HG03060 (cell line): ENCODE measurements around the gene AGTRAP.

Source experiments
- ATAC-seq: cut with Tn5 transposase; IDR thresholded peaks from one replicate; pipeline ENCODE4 v1.9.1; 2021; ENCODE audit warnings: low read depth, moderate number of reproducible peaks; ENCODE audit not compliant: unreplicated experiment

AGTRAP gene

DNA sequence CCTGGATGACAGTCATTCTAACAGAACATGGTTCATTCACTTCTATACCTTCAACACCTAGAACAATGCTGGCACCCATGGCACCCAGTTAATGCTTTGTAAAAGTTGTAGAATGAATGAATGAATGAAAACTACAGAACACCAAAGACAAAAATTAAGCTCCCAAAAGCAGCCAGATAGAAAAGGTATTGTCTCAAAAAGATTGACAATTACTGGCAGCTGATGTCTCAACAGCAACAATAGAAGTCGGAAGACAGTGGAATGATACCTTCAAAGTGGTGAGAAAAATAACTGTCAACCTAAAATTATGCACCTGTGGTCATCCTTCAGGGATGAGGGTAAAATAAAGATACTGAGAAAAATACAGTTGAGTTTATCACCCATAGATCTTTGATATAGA lies 21.1 kb downstream of the AGTRAP start:
- ATAC-seq, result no peak

DNA sequence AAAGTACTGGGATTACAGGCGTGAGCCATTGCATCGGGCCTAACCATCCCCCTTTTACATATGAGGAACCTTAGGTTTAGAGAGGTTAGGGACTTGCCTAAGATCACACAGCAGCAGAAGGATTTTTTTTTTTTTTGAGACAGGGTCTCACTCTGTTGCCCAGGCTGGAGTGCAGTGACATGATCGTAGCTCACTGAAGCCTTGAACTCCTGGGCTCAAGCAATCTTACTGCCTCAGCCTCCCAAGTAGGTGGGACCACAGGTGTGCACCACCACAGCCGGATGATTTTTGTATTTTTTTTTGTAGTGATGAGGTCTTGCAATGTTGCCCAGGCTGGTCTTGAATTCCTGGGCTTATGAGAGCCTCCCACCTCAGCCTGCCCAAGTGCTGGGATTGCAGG lies 23.9 kb downstream of the AGTRAP start:
- ATAC-seq, result no peak

DNA sequence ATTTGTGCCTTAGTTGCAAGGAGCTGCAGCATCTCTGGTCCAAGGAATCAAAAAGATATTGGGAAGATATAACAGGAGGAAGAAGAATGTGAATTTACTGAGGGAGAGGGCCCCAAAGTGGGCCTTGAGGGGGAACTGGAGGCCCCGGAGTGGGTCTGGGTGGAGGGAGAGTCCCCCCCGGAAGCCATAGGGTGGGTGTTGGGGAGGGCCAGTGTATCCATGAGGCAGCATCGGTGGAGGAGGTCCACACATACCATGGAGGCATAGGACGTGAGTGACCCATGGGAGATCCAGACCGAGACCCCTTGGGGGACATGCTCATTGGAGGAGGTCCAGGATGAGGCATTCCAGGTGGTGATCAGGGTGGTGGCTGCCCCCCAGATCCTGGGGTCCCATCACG lies 25.3 kb downstream of the AGTRAP start:
- no peak for ATAC-seq

DNA sequence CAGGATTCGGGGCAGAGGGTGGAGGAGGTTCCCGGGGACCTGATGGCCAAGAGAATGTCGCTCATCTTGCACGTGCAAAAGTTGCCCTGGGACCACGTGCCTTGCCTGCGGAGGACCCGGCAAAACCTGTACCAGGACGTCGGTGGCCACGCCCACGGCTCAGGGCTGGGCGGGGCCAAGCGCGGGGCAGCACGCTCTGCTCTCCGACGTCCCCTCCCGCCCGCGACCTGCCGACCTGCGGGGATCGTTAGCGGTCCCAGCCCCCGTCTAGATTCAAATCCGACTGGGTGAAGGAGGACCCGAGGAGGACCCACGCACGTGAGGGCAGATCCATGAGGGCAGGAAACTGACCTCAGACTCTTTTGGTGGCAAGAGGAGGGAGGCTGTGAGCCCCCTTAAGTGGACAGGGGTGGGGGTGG lies 26.1 kb downstream of the AGTRAP start, which contains the start of gene C1orf167:
TSS of gene C1orf167 (plus strand) at position 206 of the 419 bp plus-strand sequence. CDS start 2,208 bp downstream, outside the sequence.
- no peak for ATAC-seq

DNA sequence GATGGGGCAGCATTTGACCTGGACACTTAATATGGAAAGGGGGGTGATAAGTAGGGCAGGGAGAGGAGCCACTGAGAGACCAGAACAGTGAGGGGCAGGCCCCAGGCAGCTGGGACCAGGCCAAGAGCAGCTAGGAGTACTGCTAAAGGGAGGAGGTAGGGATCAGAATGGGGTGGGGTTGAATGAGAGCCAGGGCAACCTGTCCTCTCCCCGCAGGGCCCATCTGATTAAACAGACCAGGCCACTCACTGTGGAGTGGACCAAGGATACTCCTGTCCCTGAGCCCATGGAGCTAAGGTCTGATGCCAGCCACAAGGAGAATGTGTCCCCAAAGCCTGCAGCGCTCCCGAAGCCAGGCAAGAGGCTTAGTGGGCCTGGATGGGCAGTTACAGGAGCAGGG lies 28.2 kb downstream of the AGTRAP start:
- ATAC-seq, result no peak

DNA sequence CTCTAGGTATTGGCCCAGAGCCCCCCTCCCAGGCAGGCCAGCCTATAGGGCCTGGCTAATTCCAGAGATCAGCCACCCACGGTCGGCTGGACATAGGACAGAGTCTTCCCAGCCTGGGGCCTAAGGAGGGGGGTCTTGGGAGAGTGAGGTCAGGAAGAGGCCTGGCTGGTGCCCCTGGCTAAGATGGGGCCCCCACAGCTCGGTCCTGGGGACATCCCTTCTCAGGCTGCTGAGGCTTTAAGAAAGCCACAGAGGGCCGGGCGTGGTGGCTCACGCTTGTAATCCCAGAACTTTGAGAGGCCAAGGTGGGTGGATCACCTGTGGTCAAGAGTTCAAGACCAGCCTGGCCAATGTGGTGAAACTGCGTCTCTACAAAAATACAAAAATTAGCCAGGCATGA lies 28.6 kb downstream of the AGTRAP start:
- no peak for ATAC-seq

DNA sequence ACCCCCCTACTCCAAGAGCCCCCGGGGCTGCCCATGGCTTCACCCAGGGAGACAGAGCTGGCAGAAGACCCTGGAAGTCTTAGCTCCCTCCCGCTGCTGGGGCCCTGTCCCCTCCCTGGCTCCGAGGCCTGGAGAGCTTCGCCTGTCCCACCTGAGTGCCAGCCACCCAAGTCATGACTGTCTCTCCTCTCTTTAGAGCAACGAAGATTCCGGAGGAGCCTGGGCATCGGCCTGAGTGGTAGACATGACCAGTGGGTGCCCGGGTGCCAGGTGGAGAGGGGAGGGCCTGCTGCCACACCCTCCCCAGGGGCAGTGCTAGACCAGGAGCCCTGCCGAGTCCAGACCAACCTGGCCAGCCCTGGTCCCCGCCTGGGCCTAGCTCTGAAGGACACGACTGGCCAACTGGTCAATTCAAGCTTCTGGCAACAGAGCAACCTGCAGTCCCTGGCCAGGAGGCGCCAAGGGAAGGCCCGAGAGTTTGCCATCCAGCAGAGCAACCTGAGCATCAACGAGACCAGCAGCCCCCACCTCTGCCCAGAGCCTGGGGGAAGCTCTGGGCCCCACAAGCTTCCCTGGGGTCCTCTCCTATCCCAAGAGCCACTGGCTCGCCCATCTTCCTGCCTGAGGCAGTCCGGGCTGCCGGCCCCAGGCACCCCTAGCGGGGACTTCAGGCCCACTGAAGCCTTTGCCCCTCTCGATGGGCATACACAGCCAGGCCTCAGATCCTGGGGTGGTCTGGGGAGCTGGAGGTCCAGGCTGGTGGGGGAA lies 29.9 kb downstream of the AGTRAP start:
- ATAC-seq, result no peak

DNA sequence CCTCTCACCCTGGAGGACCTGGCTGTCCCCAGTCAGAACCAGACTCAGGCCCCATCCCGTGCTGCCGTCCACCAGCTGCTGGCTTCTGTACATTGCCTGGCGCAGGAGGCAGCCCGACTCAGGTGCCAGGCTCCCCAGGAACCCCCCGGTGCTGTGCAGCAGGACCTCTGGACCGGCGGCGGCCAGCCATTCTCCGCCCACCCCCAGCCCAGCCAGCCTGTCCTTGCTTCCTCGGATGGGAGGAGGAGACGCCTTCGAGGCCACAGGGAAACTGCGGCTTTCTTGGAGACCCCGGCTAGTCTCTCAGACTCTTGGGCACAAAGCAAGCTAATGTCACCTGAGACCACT lies 30.5 kb downstream of the AGTRAP start:
- no peak for ATAC-seq

DNA sequence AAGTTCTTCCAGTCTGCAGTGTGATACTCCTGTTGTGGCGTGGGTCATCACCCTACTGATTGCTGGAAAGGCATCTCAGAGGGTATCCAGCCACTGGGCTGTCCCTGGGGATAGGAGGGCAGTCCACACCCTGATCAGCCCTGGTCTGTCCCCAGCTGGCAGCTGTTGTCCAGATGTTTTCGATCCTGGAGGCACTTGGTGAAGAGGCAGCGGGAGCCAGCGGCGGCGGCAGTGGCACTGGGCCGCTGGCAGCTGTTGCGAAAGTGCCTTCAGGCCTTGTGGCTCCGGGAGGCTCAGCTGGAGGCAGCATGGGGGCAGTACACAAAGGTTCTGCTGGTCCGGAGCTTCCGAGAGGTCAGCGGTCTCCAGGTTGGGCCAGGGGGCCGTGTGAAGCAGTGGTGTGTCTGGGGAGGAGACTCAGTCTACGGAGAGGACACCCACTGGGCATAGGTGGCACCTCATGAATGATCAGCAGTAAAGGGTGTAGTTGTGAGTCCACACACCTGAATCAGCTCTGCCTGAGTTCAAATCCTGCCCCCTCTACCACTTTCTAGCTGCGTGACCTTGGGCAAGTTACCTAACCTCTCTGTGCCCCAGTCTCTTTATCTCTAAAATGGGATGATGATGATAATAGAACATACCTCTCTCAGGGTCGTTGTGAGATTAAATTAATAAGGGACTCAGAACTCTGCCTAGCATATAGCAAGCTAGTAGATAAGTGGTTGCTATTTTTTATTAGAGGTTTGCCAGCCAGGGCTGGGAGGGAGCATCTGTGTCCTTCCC lies 32.2 kb downstream of the AGTRAP start:
- no peak for ATAC-seq

DNA sequence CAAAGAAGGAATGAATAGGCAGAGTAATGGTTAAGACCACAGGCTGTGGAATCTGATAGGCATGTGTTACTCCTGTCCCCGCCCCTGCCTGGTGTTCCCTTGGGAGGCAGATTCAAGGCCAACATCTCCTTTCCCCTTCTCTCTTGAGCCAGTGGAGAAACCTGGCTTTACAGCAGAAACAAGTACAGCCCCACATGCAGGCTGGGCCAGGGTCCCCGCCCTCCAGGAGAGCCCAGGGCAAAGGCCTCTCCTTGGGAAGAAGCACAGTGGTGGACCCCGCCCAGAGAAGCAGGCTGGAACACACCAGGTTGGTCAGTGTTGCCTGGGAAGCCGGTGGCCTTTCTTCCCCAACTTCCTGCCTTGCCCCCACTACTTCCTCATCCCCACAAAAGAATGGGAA lies 32.9 kb downstream of the AGTRAP start:
- no peak for ATAC-seq

DNA sequence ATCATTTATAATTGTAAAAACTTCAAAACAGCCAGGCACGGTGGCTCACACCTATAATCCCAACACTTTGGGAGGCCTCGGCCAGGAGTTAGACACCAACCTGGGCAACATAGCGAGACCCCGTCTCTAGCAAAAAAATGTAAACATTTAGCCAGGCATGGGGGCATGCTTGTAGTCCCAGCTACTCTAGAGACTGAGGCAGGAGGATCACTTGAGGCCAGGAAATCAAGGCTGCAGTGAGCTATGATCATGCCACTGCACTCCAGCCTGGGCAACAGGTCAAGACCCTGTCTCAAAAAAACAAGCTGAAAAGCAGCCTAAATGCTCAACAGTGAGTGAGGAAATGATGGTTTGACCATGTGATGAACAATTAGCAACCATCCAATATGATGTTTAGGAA lies 33.3 kb downstream of the AGTRAP start:
- ATAC-seq, result no peak

DNA sequence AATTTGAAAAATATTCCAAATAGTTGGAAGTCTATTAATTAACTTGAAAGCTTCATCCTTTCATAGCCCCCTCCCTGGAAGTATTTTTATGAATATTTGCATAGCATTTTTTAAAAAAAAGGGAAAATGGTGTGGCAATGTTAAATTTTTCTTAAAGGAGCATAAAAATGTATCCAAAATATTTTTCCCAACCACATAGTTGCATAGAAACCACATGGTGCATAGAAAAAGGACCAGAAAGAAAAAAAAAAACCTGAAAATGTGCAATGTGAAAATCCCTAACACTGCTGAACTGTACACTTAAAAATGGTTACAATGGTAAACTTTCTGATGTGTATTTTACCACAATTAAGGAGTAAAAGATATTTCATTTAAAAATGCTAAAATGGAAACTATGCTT lies 34.1 kb downstream of the AGTRAP start:
- no peak for ATAC-seq

DNA sequence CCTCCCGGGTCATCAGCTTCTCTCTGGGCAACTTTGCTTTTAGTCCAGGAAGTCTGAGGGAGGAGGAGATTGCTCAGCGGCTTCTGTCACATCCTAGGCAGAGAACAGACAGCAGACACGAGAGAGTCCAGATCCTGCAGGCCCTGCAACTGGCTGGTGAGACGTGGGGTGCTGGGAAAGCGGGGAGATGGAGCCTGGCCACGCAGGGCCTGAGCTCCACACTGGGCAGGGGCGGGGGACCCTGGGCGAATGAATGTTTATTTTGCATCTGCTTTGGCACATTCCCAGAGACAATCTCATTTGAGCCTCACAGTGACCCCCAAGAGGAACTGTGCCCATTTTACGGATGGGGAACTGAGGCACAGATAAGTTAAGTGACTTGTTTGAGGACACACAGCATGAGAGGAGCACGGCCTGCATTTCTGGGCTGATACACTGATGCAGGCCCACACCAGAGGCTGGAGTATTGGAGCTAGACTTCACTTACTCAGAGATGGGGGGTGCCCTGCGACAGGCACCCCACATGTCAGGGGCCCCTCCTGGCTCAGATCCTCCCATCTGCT lies 35.6 kb downstream of the AGTRAP start:
- no peak for ATAC-seq

DNA sequence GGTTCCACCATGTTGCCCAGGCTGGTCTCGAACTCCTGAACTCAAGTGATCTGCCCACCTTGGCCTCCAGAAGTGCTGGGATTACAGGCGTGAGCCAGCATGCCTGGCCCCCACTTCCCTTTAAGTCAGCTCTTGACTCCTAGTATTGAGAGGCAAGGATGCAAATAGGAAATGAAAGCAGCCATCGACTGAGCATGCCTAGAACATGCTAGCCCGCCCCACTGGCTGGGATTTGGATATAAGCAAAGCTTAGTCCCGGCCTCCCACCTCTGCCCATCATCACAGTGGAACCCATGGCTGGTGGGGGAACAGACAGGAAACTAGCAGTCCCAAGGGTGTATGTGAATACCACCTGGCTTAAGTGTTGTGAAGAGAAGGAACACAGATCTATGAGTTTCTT lies 36.5 kb downstream of the AGTRAP start:
- ATAC-seq, result no peak

DNA sequence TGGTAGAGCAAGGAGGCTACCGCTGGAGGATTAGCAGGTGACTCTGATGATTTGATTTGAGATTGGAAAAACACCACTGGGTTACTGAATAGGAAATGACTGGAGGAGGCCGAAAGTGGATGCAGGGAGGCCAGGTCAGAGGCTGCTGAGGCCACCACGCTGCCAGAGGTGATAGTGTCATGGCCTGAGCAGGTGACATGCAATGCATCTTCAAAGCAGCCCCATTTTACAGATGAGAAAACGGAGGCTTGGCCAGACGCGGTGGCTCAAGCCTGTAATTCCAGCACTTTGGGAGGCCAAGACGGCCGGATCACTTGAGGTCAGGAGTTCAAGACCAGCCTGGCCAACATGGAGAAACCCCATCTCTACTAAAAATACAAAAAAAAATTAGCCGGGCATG lies 38.8 kb downstream of the AGTRAP start:
- ATAC-seq, result no peak

DNA sequence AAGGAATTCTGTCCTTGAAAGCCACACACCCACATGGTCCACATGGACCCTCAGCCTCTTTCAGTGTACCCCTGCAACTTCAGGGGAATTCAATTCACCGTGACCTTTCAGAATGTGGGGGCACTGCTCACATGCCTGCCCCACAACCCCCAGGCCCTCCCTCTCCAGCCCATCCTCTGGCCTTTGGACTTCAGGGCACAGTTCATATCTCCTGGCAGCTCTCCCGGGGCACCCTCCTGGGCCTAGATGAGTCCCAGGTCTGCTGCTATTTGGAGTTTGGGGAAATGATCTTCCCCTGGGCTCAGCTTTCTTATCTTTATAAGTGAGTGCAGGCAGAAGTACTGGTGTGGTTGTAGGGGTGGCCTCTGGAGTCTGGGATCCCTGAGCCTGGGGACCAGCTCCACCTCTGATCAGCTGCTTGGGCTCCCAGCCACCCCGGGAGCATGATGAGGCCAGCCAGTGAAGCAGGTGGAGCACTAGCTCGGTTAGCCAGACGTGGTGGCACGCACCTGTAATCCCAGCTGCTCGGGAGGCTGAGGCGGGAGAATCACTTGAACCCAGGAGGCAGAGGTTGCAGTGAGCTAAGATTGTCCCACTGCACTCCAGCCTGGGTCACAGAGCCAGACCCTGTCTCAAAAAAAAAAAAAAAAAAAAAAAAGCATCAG lies 41.9 kb downstream of the AGTRAP start:
- ATAC-seq, result no peak

DNA sequence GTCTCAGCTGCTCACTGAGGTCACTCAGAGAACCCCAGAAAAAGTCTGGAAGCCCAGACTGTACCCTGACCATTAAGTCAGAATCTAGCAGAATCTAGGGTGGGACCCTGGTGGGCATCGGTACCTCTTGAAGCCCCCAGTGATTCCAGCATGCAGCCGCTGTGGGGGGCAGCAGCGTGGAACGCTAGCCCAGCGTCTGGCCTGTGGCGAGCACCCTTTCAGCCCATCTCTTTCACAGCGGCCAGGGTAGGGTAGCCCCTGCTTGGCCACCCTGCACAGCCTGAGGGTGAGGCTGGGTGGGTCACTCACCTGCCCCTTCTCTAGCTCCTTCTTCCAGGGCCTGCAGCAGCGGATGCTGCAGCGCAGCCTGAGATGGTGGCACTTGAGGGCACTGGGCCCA lies 42.4 kb downstream of the AGTRAP start:
- ATAC-seq, result no peak

DNA sequence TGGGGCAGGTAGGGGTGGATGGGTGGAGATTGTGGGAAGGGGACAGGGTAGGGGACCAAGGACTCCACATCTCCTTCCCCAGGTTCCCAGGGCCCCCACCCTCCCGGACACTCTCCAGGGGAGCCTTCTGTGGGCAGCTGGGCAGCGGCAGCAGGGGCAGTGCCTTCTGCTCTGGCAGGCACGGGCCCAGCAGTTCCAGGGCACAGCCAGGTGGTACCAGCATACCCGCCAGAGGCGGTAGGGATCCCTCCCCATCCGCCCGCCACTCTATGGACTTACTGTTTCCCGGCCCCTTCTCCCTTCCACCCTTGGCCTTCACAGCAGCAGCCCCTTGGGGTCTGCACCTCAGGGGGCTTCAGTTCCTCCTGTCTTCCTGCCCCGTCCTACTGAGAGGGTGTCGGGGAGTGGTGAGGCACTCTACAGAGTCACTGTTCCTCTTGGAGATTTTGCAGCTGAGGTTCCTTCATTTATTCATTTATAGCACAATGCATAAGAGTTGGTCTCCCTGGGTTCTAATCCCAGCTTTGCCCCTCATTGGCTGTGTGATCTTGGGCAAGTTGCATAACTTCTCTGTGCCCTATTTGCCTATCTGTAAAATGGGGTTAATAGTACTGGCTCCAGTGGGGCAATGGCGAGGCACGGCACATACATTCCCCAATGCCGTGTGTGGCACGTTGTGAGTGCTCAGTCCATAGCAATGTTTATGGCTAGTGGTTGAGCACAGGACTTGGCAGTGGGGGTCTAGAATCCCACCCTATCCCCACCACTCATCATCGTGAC lies 43.1 kb downstream of the AGTRAP start:
- ATAC-seq, result no peak

DNA sequence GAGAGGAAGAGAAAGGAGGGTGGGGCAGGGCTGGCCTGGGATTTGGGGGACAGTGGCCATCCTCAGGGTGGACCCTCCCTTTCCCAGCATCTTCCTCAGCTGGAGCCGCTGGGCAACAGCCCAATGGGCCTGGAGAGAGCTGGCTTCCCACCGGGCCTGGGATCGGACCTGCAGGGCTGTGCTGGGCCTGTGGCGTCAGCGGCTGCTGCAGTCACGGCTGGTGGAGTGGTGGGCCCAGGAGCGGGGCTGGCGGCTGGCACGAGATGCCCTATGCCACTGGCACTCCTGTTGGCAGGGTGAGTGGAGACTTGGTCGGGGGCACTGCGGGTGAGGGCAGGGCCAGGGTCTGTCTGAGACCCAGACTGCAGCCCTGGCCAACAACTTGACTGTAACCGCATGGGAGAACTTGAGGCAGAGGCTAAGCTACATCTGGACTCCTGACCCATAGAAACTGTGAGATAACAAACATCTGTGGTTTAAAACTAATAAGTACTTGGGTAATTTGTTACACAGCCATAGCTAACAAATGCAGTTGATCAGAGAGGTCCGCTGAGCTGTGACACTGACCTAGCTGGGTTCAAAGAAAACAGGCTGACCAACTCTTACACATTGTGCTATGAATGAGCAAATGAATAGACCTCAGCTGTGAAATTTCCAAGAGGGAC lies 43.9 kb downstream of the AGTRAP start:
- no peak for ATAC-seq
